Lower lobe of right lung (tissue), 2 donors: Measurements from ENCODE around the gene TRAK1. TPM values are rescaled to one million over a fixed set of nuclear protein-coding genes. Genes with fewer than 3 reads are reported as not detected.

Source experiments
- ATAC-seq, 2 donors: fragments of 200-7000 bp; cut with Tn5 transposase; one replicate each; pipeline ENCODE4 v1.9.1; 2020 to 2022; ENCODE audit warnings: mild to moderate bottlenecking in 2 of 2, moderate library complexity in 2 of 2
- DNase-seq: peaks from one replicate; pipeline ENCODE4 v3.0.0-alpha.2; 2020
- H3K27ac ChIP-seq: fragments of 200-600 bp; one replicate; pipeline ENCODE4 v1.8.0; 2022
- H3K27me3 ChIP-seq: fragments of 200-600 bp; one replicate; pipeline ENCODE4 v1.8.0; 2022; ENCODE audit warnings: low read depth
- H3K36me3 ChIP-seq: fragments of 200-600 bp; one replicate; pipeline ENCODE4 v1.8.0; 2022; ENCODE audit warnings: mild to moderate bottlenecking
- H3K4me1 ChIP-seq: fragments of 200-600 bp; one replicate; pipeline ENCODE4 v1.8.0; 2022
- H3K4me3 ChIP-seq: fragments of 200-600 bp; one replicate; pipeline ENCODE4 v1.8.0; 2022; ENCODE audit warnings: mild to moderate bottlenecking
- H3K9me3 ChIP-seq: fragments of 200-600 bp; one replicate; pipeline ENCODE4 v1.8.0; 2022
- CTCF ChIP-seq: fragments of 200-600 bp; IDR thresholded peaks from one replicate; pipeline ENCODE4 v1.8.0; 2022; ENCODE audit warnings: antibody characterized with exemption, mild to moderate bottlenecking
- intact Hi-C: fragments of 100-400 bp; cut with DNase I; formaldehyde crosslinking; loops from one replicate; pipeline ENCODE4 v1.11.0; 2022
- total RNA-seq: library from RNA; stranded (reverse); fragmentation: NEBNext Ultra II Directional; extraction: Animal tissue kit (Norgen Biotek cat#: 25700); gene quantifications from one replicate; pipeline ENCODE4 v1.2.1, GENCODE V29; 2021
- donor health status: DM: no; HTN: yes; CAD: no; lungs with severe emphysema.

Gene TRAK1
- total RNA-seq, 1 donor from 2014 or later: 50.6 TPM

GRCh38 chr3:42166214-42166613 lies 75.1 kb downstream of the TRAK1 start:
- ATAC-seq (no peak), DNase-seq (no peak)
- no peaks in the 10 kb centered on the region for H3K36me3 ChIP-seq
- H3K9me3 ChIP-seq: no peaks in the 10 kb centered on the region
- intact Hi-C loops: no loop called here
- TF ChIP-seq CTCF: no peak
- H3K27me3 ChIP-seq: no peaks in the 10 kb centered on the region
- H3K4me3 ChIP-seq: no peak overlapping the region
- H3K4me1 ChIP-seq: peaks cover 33% of the 10 kb centered on the region
- no peak overlapping the region for H3K27ac ChIP-seq

- Histone ChIP-seq H3K36me3 (no peaks in the 10 kb centered on the region), H3K27me3 (no peaks in the 10 kb centered on the region), H3K4me1 (peaks cover 28% of the 10 kb centered on the region), H3K4me3 (no peak overlapping the region), H3K27ac (no peak overlapping the region), H3K9me3 (no peaks in the 10 kb centered on the region)
- DNase-seq (no peak), ATAC-seq (no peak)
- intact Hi-C loops: no loop called here
- TF ChIP-seq CTCF: no peak
These were observed 75.6 kb downstream of the TRAK1 start for GRCh38 chr3:42166662-42167300.

- no peaks in the 10 kb centered on the region for H3K9me3 ChIP-seq
- H3K27ac ChIP-seq: no peak overlapping the region
- no peaks in the 10 kb centered on the region for H3K36me3 ChIP-seq
- DNase-seq (no peak), ATAC-seq (no peak)
- intact Hi-C loops: loop anchor here (10.0 kb wide), 1 partner anchor 45 kb away; no protein-coding TSS in a partner anchor
- peaks cover 6% of the 10 kb centered on the region for H3K4me1 ChIP-seq
- H3K4me3 ChIP-seq: no peak overlapping the region
- H3K27me3 ChIP-seq: no peaks in the 10 kb centered on the region
- TF ChIP-seq CTCF: no peak
These were observed 78.5 kb downstream of the TRAK1 start for GRCh38 chr3:42169579-42170120.

GRCh38 chr3:42172047-42172654 lies 81.0 kb downstream of the TRAK1 start:
- no peak for TF ChIP-seq CTCF
- Histone ChIP-seq H3K27me3 (no peaks in the 10 kb centered on the region), H3K4me3 (no peak overlapping the region), H3K4me1 (no peaks in the 10 kb centered on the region), H3K27ac (no peak overlapping the region), H3K36me3 (no peaks in the 10 kb centered on the region), H3K9me3 (no peaks in the 10 kb centered on the region)
- no peak for DNase-seq
- intact Hi-C loops: loop anchor here (10.0 kb wide), 1 partner anchor 47 kb away; no protein-coding TSS in a partner anchor
- no peak for ATAC-seq

GRCh38 chr3:42173307-42173706 lies 82.2 kb downstream of the TRAK1 start:
- intact Hi-C loops: loop anchor here (10.0 kb wide), 1 partner anchor 49 kb away; no protein-coding TSS in a partner anchor
- no peak for TF ChIP-seq CTCF
- DNase-seq (no peak), ATAC-seq (no peak)
- Histone ChIP-seq H3K9me3 (no peaks in the 10 kb centered on the region), H3K27me3 (no peaks in the 10 kb centered on the region), H3K36me3 (peaks cover 7% of the 10 kb centered on the region), H3K4me1 (no peaks in the 10 kb centered on the region), H3K4me3 (no peak overlapping the region), H3K27ac (no peak overlapping the region)
